Activated CD8-positive, alpha-beta memory T cell treated with anti-CD3 and anti-CD28 coated beads, Interleukin-2, amount 50 U/mL, for 1 hour (primary cell): Measurements from ENCODE around the gene GLT6D1.

Experiments
- DNase-seq: peaks from one replicate; pipeline ENCODE4 v3.0.0-alpha.2; 2020; ENCODE audit errors: extremely low read depth

GLT6D1 gene

GRCh38 chr9:135622415-135623020 lies 16.8 kb downstream of the GLT6D1 start:
- DNase-seq = no peak

GRCh38 chr9:135620558-135620957 lies 18.8 kb downstream of the GLT6D1 start:
- DNase-seq = no peak

GRCh38 chr9:135619599-135619886 lies 19.8 kb downstream of the GLT6D1 start:
- no peak for DNase-seq

- no peak for DNase-seq
Measured at GRCh38 chr9:135618866-135619598, 20.3 kb downstream of the GLT6D1 start.

- DNase-seq = no peak
Measured at GRCh38 chr9:135617991-135618411, 21.3 kb downstream of the GLT6D1 start.

GRCh38 chr9:135617538-135617900 lies 21.8 kb downstream of the GLT6D1 start:
- DNase-seq = no peak

GRCh38 chr9:135616619-135617537 lies 22.5 kb downstream of the GLT6D1 start:
- DNase-seq = no peak

- DNase-seq = no peak
Measured at GRCh38 chr9:135615666-135616618, 23.4 kb downstream of the GLT6D1 start.

GRCh38 chr9:135614821-135615665 lies 24.3 kb downstream of the GLT6D1 start:
- DNase-seq = no peak

GRCh38 chr9:135613946-135614805 lies 25.2 kb downstream of the GLT6D1 start:
- DNase-seq = no peak

GRCh38 chr9:135612981-135613910 lies 26.1 kb downstream of the GLT6D1 start:
- no peak for DNase-seq

- DNase-seq = no peak
Measured at GRCh38 chr9:135612437-135612836, 26.9 kb downstream of the GLT6D1 start.

- no peak for DNase-seq
Measured at GRCh38 chr9:135611875-135612209, 27.5 kb downstream of the GLT6D1 start.

GRCh38 chr9:135611142-135611874 lies 28.0 kb downstream of the GLT6D1 start:
- DNase-seq = no peak

GRCh38 chr9:135610290-135611141 lies 28.8 kb downstream of the GLT6D1 start:
- DNase-seq = no peak

GRCh38 chr9:135609366-135609955 lies 29.9 kb downstream of the GLT6D1 start:
- no peak for DNase-seq

- DNase-seq = no peak
Measured at GRCh38 chr9:135608999-135609317, 30.4 kb downstream of the GLT6D1 start.
